ENCODE measurements around the gene C1QTNF7. TPM values are rescaled to one million over a fixed set of nuclear protein-coding genes. Genes with fewer than 3 reads are reported as not detected.

C1QTNF7 gene
- total RNA-seq, 1 experiment from 2014 or later: not detected

- Histone ChIP-seq H3K27ac (ENCODE audit: low read length) (no peak overlapping the region), H3K9me3 (ENCODE audit: control insufficient read depth, insufficient read depth, low read depth, low read length) (no peaks in the 10 kb centered on the region), H3K4me3 (ENCODE audit: low read depth in 2 of 2, low read length in 2 of 2) (no peak overlapping the region), H3K4me1 (ENCODE audit: control insufficient read depth, insufficient read depth, low read length) (no peaks in the 10 kb centered on the region), H3K27me3 (ENCODE audit: control insufficient read depth, insufficient read depth, low read length) (no peaks in the 10 kb centered on the region), H3K36me3 (ENCODE audit: control insufficient read depth, insufficient read depth, low read length) (no peaks in the 10 kb centered on the region)
- no TSS peak for BruUV-seq (replicated peaks)
- TF ChIP-seq POLR2AphosphoS5 (IDR thresholded peaks at IDR 0.05; ENCODE audit: low read depth, low read length) (no peak), SIN3A (IDR thresholded peaks at IDR 0.05; ENCODE audit: borderline replicate concordance, insufficient read depth, low read depth, low read length) (no peak), CTCF (IDR thresholded peaks at IDR 0.05) (no peak), REST (IDR thresholded peaks at IDR 0.05; ENCODE audit: insufficient read depth in 1 of 2, low read depth in 2 of 2, low read length in 1 of 2) (no peak), TCF7L2 (IDR thresholded peaks at IDR 0.05; ENCODE audit: low read depth, low read length) (no peak)
- no peak for ATAC-seq
- intact Hi-C loops (cut with micrococcal nuclease; ENCODE audit: unreplicated experiment): loop anchor here (10.0 kb wide), 1 partner anchor 161 kb away; no protein-coding TSS in a partner anchor
- ChIA-PET POLR2A (no interaction called here), CTCF (no interaction called here)
- no peak for DNase-seq (ENCODE audit: low read depth, low spot score)
- in situ Hi-C loops (cut with HindIII; ENCODE audit: low pct_unique_long_range_greater_than_20kb, low sequenced_read_pairs): no loop called here
Observed at GRCh38 chr4:15395311-15395710, 32.5 kb upstream of the C1QTNF7 start.

GRCh38 chr4:15396157-15396800 is 31.6 kb upstream of the C1QTNF7 start:
- ATAC-seq (no peak), DNase-seq (ENCODE audit: low read depth, low spot score) (peak; percentile 18)
- TF ChIP-seq REST (IDR thresholded peaks at IDR 0.05; ENCODE audit: insufficient read depth in 1 of 2, low read depth in 2 of 2, low read length in 1 of 2) (no peak), CTCF (IDR thresholded peaks at IDR 0.05) (peak; percentile 74), TCF7L2 (IDR thresholded peaks at IDR 0.05; ENCODE audit: low read depth, low read length) (no peak)
- no peaks in the 10 kb centered on the region for H3K4me1 ChIP-seq (ENCODE audit: control insufficient read depth, insufficient read depth, low read length)
- in situ Hi-C loops (cut with HindIII; ENCODE audit: low pct_unique_long_range_greater_than_20kb, low sequenced_read_pairs): no loop called here
- intact Hi-C loops (cut with micrococcal nuclease; ENCODE audit: unreplicated experiment): loop anchor here (10.0 kb wide), 1 partner anchor 161 kb away; no protein-coding TSS in a partner anchor
- H3K36me3 ChIP-seq (ENCODE audit: control insufficient read depth, insufficient read depth, low read length): no peaks in the 10 kb centered on the region
- no peak overlapping the region for H3K4me3 ChIP-seq (ENCODE audit: low read depth in 2 of 2, low read length in 2 of 2)
- no TSS peak for BruUV-seq (replicated peaks)
- ChIA-PET POLR2A (no interaction called here), CTCF (interaction anchor here (0.6 kb wide), 1 partner anchor 311 kb away, joined by 8 read pairs; no protein-coding TSS in a partner anchor)
- no peaks in the 10 kb centered on the region for H3K27me3 ChIP-seq (ENCODE audit: control insufficient read depth, insufficient read depth, low read length)
- H3K9me3 ChIP-seq (ENCODE audit: control insufficient read depth, insufficient read depth, low read depth, low read length): no peaks in the 10 kb centered on the region
- H3K27ac ChIP-seq (ENCODE audit: low read length): no peak overlapping the region
